ENCODE results near the gene SLX4IP.

GRCh38 chr20:10649797-10650160 lies 214.7 kb downstream of the SLX4IP start:
- TF ChIP-seq CTCF (conservative IDR thresholded peaks at IDR 0.05 in 1 of 2, IDR thresholded peaks at IDR 0.05 in 1 of 2; ENCODE audit: low read depth in 1 of 2, low read length in 2 of 2) (no peak), EZH2 (IDR thresholded peaks at IDR 0.05; ENCODE audit: low read length, missing control alignments) (no peak)
